HFFc6 (cell line): ENCODE results near the gene GBX1. TPM values are rescaled to one million over a fixed set of nuclear protein-coding genes. Genes with fewer than 3 reads are reported as not detected.
A peak's percentile ranks its signal among the peaks of the same experiment; 100 is the strongest.

Experiments used
- DNase-seq: peaks from one replicate; pipeline ENCODE4 v3.0.0-alpha.2; 2018
- H3K27ac Mint-ChIP-seq: 2 replicates; pipeline ENCODE4 v1.8.0; 2020; ENCODE audit warnings: mild to moderate bottlenecking, mixed read lengths
- H3K27me3 Mint-ChIP-seq: 2 replicates; pipeline ENCODE4 v1.8.0; 2021; ENCODE audit warnings: mild to moderate bottlenecking, moderate library complexity, mixed read lengths; ENCODE audit not compliant: insufficient read depth
- H3K36me3 Mint-ChIP-seq: 2 replicates; pipeline ENCODE4 v1.8.0; 2021; ENCODE audit warnings: low read depth, mixed read lengths
- H3K4me1 Mint-ChIP-seq: 2 replicates; pipeline ENCODE4 v1.8.0; 2020; ENCODE audit warnings: low read depth, mixed read lengths
- H3K4me3 Mint-ChIP-seq: 2 replicates; pipeline ENCODE4 v1.8.0; 2020; ENCODE audit warnings: mild to moderate bottlenecking, moderate library complexity, mixed read lengths
- H3K9me3 Mint-ChIP-seq: 2 replicates; pipeline ENCODE4 v1.8.0; 2020; ENCODE audit warnings: mild to moderate bottlenecking, mixed read lengths
- total RNA-seq, 6 experiments: library from RNA; stranded (reverse); fragmentation: NEBNext Ultra II Directional; extraction: Animal tissue kit (Norgen Biotek cat#: 25700); gene quantifications; 2 replicates in 1 of 6; 3 replicates in 5 of 6; pipeline ENCODE4 v1.2.3, GENCODE V29; 2021
- TF ChIP-seq, protein P1 (sequence below): fragments of 200-600 bp; sonication (generic); IDR thresholded peaks from 2 replicates; pipeline ENCODE4 v1.5.0; 2021; ENCODE audit warnings: antibody characterized with exemption, mild to moderate bottlenecking

The GBX1 gene
- total RNA-seq, 6 experiments from 2014 or later, result not detected

DNA sequence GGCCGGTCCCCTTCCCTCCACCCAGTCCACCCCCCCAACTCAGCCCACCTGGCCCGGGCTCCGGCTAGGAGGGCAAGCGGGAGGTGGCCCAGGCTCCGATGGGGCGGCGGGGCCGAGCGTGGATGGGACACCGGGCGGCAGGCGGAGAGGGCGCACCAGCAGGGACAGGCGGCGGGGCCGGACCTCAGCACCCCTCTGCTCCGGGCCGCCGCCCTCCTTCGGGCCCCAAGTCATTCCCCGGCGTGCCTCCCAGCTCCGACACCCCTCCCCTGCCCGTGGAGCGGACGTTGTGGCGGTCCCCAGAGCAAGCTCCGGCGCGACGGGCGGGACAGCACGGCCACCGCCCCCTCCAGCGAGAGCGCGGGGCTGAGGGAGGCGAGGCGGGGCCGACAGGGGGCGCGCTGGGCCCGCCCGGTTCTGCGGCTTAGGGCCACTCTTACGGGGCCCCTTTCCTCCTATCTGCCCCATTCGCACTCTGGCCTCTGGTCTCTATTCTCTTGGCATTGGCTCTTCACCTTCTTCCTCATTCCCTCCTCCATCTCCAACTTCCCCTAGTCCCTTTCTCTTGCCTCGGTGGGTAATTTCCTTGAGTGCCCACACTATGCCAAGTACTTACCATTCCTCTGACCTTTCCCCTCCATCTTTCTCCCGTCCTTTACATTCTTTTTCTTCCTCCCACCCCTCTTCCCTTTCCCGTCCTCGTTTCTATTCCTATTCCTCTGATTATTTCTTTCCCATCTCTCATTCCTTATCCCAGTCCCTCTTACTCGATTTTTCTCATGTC, 701 bp upstream of the GBX1 start:
- Mint-ChIP-seq H3K27ac (no peak overlapping the region), H3K9me3 (no peaks in the 10 kb centered on the region), H3K4me1 (peaks cover 13% of the 10 kb centered on the region), H3K27me3 (peaks cover 52% of the 10 kb centered on the region), H3K36me3 (no peaks in the 10 kb centered on the region), H3K4me3 (no peak overlapping the region)
- TF ChIP-seq, protein P1, sequence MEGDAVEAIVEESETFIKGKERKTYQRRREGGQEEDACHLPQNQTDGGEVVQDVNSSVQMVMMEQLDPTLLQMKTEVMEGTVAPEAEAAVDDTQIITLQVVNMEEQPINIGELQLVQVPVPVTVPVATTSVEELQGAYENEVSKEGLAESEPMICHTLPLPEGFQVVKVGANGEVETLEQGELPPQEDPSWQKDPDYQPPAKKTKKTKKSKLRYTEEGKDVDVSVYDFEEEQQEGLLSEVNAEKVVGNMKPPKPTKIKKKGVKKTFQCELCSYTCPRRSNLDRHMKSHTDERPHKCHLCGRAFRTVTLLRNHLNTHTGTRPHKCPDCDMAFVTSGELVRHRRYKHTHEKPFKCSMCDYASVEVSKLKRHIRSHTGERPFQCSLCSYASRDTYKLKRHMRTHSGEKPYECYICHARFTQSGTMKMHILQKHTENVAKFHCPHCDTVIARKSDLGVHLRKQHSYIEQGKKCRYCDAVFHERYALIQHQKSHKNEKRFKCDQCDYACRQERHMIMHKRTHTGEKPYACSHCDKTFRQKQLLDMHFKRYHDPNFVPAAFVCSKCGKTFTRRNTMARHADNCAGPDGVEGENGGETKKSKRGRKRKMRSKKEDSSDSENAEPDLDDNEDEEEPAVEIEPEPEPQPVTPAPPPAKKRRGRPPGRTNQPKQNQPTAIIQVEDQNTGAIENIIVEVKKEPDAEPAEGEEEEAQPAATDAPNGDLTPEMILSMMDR, result peak; percentile 67
- no peak for DNase-seq

DNA sequence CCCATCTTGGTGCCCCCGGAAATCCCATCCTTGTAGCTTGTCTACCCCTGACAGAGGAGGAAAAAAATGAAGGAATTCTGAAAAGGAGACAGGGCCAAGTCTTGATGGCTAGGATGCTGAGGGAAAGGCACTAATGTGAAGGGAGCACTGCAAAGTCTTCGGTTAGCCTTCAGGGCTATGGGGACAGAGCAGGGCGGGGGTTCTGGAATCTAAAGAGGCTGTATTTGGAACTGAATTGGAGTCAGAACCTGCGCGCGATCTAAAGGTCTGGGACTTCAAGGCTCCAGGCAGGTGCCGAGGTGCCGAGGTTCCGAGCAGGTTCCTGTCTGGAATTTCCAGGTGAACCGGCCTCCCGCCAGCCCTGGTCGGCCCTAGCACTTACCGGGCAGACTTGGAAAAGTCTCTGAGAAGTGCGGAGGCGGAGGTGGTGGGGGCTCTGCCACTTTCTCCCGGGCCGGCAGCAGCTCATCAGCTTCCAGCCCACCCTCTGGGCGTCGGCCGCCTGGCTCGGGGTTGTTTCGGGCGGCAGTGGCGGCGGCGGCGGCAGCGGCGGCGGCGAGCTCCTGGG, 781 bp downstream of the GBX1 start:
- no peak overlapping the region for H3K27ac Mint-ChIP-seq
- H3K9me3 Mint-ChIP-seq, result no peaks in the 10 kb centered on the region
- H3K36me3 Mint-ChIP-seq, result no peaks in the 10 kb centered on the region
- H3K27me3 Mint-ChIP-seq, result peaks cover 40% of the 10 kb centered on the region
- H3K4me1 Mint-ChIP-seq, result peaks cover 5% of the 10 kb centered on the region; the same call in 1 of the 2 replicates
- no peak overlapping the region for H3K4me3 Mint-ChIP-seq
- DNase-seq, result no peak
- TF ChIP-seq, protein P1, result no peak

DNA sequence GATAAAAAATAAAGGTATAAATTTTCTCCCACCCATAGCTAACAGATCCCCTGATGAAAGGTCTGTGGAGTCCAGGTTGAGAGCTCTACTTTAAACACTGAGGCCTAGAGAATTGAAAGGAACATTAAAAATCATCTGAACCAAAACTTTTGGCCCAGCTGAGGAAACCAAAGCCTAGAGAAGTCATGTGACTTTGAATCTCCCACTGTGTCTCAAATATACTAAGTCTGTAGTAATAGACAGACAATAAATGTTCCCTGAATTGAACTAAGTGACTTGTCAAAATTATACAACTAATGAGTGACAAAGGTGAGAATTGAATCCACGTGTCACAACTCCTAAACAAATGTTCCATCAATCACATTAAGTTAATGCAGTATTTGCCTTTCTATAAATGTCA, 5.7 kb downstream of the GBX1 start:
- H3K36me3 Mint-ChIP-seq, result no peaks in the 10 kb centered on the region
- peaks cover 6% of the 10 kb centered on the region for H3K4me1 Mint-ChIP-seq
- peaks cover 24% of the 10 kb centered on the region for H3K27me3 Mint-ChIP-seq
- H3K4me3 Mint-ChIP-seq, result no peak overlapping the region
- no peak overlapping the region for H3K27ac Mint-ChIP-seq
- TF ChIP-seq, protein P1, result no peak
- DNase-seq, result no peak
- H3K9me3 Mint-ChIP-seq, result no peaks in the 10 kb centered on the region

DNA sequence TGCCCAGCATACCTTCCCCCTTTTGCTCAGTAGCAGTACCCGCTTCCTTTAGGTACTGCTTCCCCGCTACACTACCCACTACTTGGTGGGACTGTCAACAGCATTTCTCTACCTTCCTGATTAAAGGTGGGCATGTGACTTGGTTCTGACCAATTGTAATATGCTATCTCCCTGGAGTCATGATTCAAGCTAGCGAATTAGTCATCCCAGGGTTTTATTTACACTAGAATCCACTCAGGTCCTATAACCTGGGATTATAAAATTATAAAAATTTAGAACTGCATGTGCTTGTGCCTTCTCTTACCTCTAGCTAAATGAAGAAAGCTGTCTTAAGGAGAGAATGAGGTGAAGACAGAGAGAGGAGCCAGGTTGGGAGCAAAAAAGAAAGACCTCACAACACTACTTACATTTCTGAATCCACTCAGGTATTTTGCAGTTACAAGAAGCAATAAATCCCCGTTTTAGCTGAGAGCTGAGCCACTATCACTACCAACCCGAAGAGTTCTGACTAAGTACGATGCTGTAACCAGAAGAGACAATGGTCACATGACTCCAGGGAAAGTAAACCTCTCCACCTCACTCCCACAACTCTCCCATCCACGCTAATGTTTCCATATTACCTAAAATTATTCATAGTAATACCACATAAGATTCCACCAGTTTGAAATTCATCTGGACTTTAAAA, 9.7 kb downstream of the GBX1 start:
- H3K4me3 Mint-ChIP-seq, result no peak overlapping the region
- no peaks in the 10 kb centered on the region for H3K9me3 Mint-ChIP-seq
- no peaks in the 10 kb centered on the region for H3K36me3 Mint-ChIP-seq
- H3K27ac Mint-ChIP-seq, result no peak overlapping the region
- DNase-seq, result peak; percentile 22
- H3K27me3 Mint-ChIP-seq, result peaks cover 31% of the 10 kb centered on the region
- peaks cover 6% of the 10 kb centered on the region for H3K4me1 Mint-ChIP-seq
- TF ChIP-seq, protein P1, result no peak

DNA sequence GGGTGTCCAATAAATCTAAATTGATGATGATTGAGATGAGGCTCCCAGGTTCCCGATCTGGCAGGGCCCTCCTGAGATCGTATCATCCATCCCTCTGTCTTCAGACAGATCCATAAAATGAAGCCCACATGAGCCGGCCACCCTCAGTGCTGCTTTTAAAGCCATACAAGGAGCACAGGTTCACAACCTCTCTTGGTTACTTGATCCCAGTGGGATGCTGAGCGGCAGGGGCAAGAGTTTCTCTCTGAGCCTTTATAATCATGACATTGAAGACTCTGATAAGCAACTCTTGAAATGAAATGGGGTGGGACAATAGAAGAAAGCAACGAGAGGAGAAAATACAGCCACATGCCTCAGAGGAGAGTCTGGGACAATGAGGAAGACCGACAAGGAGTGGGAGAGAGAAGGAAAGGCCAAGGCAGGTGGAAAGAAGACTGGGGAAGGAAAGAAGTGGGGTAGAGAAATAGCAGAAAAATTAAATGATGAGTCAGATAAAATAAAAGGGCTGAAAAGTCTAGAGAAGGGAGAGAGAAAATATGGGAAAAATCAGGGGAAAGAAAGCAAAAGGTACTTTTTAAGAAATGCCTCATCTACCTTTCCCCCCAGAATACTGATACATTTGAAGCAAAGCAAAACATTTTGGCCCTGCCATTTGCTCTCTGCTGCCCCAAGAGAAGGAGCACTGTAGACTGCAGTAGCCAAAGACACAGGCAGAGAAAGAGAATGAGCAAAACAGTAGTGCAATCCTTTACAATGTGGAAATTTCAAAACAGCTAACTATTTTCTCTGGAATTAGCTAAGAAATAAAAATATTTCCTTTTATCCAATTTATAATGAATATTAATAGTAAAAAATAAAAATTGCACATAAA, 14.6 kb downstream of the GBX1 start:
- H3K27me3 Mint-ChIP-seq, result peaks cover 24% of the 10 kb centered on the region

More for the DNA sequence above, 14.6 kb downstream of the GBX1 start:
- TF ChIP-seq, protein P1, result 0 out of 2 replicates have a peak, but pooled peaks have one; percentile 15
- no peaks in the 10 kb centered on the region for H3K9me3 Mint-ChIP-seq
- H3K36me3 Mint-ChIP-seq, result no peaks in the 10 kb centered on the region
- H3K4me1 Mint-ChIP-seq, result peaks cover 6% of the 10 kb centered on the region
- no peak overlapping the region for H3K4me3 Mint-ChIP-seq
- no peak overlapping the region for H3K27ac Mint-ChIP-seq
- no peak for DNase-seq
